Thyroid gland (tissue), 4 donors: ENCODE data around the gene ZSCAN1. TPM values are rescaled to one million over a fixed set of nuclear protein-coding genes. Genes with fewer than 3 reads are reported as not detected.
"Not testable (repeated sequence)": the region's sequence is repeated elsewhere in the genome, so short reads cannot be mapped to it uniquely, and the experiment has no call there.

ENCODE experiments used
- DNase-seq, 2 donors: peaks; one replicate each; pipeline ENCODE4 v3.0.0-alpha.2; 2019
- H3K27ac ChIP-seq, 3 donors: fragments of 200-600 bp; sonication (generic); 1 replicate in 2 of 3; 2 replicates in 1 of 3; pipeline ENCODE4 v1.5.1; 2016 to 2019; ENCODE audit warnings: mild to moderate bottlenecking in 1 of 3, moderate library complexity in 1 of 3
- H3K27me3 ChIP-seq: fragments of 200-600 bp; sonication (generic); one replicate; pipeline ENCODE4 v1.5.1; 2019
- H3K36me3 ChIP-seq, 2 donors: fragments of 200-600 bp; sonication (generic); one replicate each; pipeline ENCODE4 v1.5.1; 2016 to 2019
- H3K4me1 ChIP-seq, 2 donors: fragments of 200-600 bp; sonication (generic); one replicate each; pipeline ENCODE4 v1.5.1; 2017 to 2019
- H3K4me3 ChIP-seq, 3 donors: fragments of 200-600 bp; sonication (generic); replicated peaks in 1 of 3; 1 replicate in 2 of 3; 2 replicates in 1 of 3; pipeline ENCODE4 v1.5.1; 2016; ENCODE audit warnings: mild to moderate bottlenecking in 1 of 3
- H3K9me3 ChIP-seq: fragments of 200-600 bp; sonication (generic); one replicate; pipeline ENCODE4 v1.5.1; 2017
- POLR2A ChIP-seq, 2 donors: fragments of 450-650 bp; IDR thresholded peaks; one replicate each; pipeline ENCODE4 v1.6.1; 2017; ENCODE audit warnings: antibody characterized with exemption in 2 of 2, mild to moderate bottlenecking in 2 of 2, moderate library complexity in 1 of 2
- WGBS, 2 donors: methylation state at CpG; one replicate each; pipeline ENCODE4 v1.1.5; 2017; 5-methylcytosine and 5-hydroxymethylcytosine counted together
- intact Hi-C: fragments of 100-400 bp; cut with DNase I; formaldehyde crosslinking; loops from one replicate; pipeline ENCODE4 v1.15.1; 2023
- total RNA-seq, 4 donors: library from RNA; depleted of rRNA; stranded (reverse); fragments of >200 nt; gene quantifications; one replicate each; pipeline ENCODE4 v1.2.3, GENCODE V29; 2016
- TF ChIP-seq, protein P1 (sequence below), 6 experiments: fragments of 200-600 bp in 3 of 6; fragments of 450-650 bp in 3 of 6; sonication (generic) in 3 of 6; IDR thresholded peaks; one replicate each; pipeline ENCODE4 v1.5.1; 2016 to 2019; ENCODE audit warnings: antibody characterized with exemption in 6 of 6, mild to moderate bottlenecking in 2 of 6, inconsistent platforms in 1 of 6, moderate library complexity in 1 of 6

ZSCAN1 gene
- total RNA-seq, 4 donors from 2014 or later: 0.88 to 7.5 (median 3.4) TPM

DNA sequence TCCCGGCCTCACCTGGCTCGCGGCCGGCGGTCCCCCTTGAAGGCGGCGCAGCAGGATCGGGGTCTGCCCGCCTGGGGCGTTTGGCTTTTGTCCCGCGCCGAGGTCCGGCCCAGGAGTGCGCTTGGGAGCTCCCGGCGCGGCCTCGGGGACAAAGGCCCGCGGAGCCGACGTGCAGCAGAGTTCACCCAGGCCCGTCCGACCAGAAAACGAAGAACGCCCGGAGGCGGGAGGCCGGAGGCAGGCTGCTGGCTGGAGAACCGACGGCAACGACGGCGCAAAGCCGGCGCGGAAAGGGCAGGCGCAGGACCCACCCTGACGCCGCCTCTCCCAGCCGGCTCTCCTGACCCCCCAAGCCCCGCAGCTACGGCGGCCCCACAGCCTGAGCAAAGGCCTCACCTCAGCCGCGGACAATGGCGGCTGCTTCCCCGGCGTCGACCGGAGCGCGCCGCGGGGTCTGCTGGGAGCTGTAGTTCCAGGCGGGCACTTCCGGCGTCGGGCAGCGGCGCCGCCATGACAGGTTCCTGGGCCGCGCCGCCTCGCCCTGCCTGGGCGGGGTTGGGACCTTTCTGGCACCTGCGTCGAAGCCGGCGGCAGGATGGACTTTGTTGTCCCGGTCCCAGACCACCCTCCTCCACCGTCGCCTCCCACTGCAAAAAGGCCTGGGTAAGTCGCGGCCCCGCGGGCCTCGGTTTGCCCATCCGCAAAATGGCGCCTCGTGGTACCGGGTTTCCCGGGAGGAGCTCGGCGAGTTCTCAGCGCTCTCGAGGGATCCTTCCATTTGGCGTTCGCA, 31.2 kb upstream of the ZSCAN1 start, which contains the start of gene ZNF606:
Gene ZNF606, minus strand, starts transcription at position 437 of the 790 bp plus-strand sequence. CDS start 1,501 bp downstream, outside the sequence.
- intact Hi-C loops: no loop called here
- DNase-seq: peak; percentile 87 to 89
- H3K4me3 ChIP-seq: peak within 1 kb of the TSS; percentile 57 to 75 (median 68)
- H3K27ac ChIP-seq: peak within 1 kb of the TSS; percentile 83 to 86 (median 84)
- H3K9me3 ChIP-seq: no peaks in the 10 kb centered on the region
- peaks cover 20 to 26% of the 10 kb centered on the region in 2 donors for H3K4me1 ChIP-seq
- H3K27me3 ChIP-seq: no peaks in the 10 kb centered on the region
- H3K36me3 ChIP-seq: peaks cover 16 to 46% of the 10 kb centered on the region in 2 donors
- TF ChIP-seq POLR2A (IDR thresholded peaks at IDR 0.05): peak in 1 of 2 donors; percentile 89
- TF ChIP-seq, protein P1, sequence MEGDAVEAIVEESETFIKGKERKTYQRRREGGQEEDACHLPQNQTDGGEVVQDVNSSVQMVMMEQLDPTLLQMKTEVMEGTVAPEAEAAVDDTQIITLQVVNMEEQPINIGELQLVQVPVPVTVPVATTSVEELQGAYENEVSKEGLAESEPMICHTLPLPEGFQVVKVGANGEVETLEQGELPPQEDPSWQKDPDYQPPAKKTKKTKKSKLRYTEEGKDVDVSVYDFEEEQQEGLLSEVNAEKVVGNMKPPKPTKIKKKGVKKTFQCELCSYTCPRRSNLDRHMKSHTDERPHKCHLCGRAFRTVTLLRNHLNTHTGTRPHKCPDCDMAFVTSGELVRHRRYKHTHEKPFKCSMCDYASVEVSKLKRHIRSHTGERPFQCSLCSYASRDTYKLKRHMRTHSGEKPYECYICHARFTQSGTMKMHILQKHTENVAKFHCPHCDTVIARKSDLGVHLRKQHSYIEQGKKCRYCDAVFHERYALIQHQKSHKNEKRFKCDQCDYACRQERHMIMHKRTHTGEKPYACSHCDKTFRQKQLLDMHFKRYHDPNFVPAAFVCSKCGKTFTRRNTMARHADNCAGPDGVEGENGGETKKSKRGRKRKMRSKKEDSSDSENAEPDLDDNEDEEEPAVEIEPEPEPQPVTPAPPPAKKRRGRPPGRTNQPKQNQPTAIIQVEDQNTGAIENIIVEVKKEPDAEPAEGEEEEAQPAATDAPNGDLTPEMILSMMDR (IDR thresholded peaks at IDR 0.05): no peak
- 1% methylated on average over 19 to 29 of the region's 91 CpGs for WGBS, 2 donors

DNA sequence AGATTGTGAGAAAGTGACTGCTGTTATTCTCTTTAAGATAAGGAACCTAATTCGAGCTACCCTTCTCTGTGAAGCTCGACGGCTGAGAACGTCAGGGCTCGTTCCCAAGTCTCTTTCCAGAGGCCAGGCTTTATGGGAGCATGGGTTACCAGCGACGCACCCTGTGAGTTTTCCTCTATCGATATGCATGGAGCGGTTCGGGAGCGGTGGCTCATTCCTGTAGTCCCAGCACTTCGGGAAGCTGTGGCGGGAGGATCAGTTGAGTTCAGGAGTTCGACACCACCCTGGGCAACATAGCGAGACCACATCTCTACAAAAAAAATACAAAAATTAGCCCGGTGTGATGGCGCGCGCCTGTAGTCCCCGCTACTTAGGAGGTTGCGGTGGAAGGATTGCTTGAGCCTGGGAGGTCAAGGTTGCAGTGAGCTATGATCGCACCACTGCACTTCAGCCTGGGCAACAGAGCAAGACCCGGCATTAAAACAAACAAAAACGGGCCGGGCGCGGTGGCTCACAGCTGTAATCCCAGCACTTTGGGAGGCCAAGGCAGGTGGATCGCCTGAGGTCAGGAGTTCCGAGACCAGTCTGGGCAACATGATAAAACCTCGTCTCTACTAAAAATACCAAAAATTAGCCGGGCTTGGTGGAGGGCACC, 30.5 kb upstream of the ZSCAN1 start:
- no peaks in the 10 kb centered on the region for H3K9me3 ChIP-seq
- intact Hi-C loops: no loop called here
- H3K27me3 ChIP-seq: no peaks in the 10 kb centered on the region
- peak overlapping the region; percentile 57 to 75 (median 68) for H3K4me3 ChIP-seq
- no peak for TF ChIP-seq POLR2A (IDR thresholded peaks at IDR 0.05)
- TF ChIP-seq, protein P1 (IDR thresholded peaks at IDR 0.05): no peak
- H3K36me3 ChIP-seq: peaks cover 9 to 44% of the 10 kb centered on the region in 2 donors
- peak overlapping the region; percentile 83 to 86 (median 84) for H3K27ac ChIP-seq
- peak; percentile 44 to 70 for DNase-seq
- peaks cover 20 to 26% of the 10 kb centered on the region in 2 donors for H3K4me1 ChIP-seq
- 12 to 29% methylated on average over 17 to 24 of the region's 31 CpGs for WGBS, 2 donors

DNA sequence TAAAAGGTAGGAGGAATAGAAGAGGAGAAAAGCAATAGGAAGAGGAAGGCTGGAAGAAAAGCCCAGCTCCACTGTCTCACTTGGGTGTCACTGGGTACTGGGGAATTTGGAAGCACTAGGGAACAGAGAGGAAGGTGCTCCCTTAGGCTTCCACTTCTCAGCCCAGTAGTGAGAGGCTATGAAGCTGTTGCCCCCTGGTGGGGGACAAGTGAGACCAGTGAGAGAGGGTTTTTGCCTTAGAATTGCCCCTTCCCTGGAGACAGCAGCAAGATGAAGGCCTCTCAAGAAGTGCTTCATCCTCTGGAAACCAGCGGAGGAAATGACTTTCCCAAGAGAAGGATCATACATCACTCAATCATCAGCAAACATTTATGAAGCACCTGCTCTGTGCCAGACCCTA, 26.5 kb upstream of the ZSCAN1 start:
- peaks cover 0 to 23% of the 10 kb centered on the region in 2 donors for H3K36me3 ChIP-seq
- WGBS, 2 donors: 86 to 95% methylated on average over 1 of the region's 1 CpG
- H3K4me3 ChIP-seq: no peak overlapping the region
- TF ChIP-seq POLR2A (IDR thresholded peaks at IDR 0.05): no peak
- TF ChIP-seq, protein P1 (IDR thresholded peaks at IDR 0.05): no peak
- H3K27ac ChIP-seq: no peak overlapping the region
- peaks cover 11 to 25% of the 10 kb centered on the region in 2 donors for H3K4me1 ChIP-seq
- no peaks in the 10 kb centered on the region for H3K9me3 ChIP-seq
- H3K27me3 ChIP-seq: no peaks in the 10 kb centered on the region
- no peak for DNase-seq
- intact Hi-C loops: no loop called here

DNA sequence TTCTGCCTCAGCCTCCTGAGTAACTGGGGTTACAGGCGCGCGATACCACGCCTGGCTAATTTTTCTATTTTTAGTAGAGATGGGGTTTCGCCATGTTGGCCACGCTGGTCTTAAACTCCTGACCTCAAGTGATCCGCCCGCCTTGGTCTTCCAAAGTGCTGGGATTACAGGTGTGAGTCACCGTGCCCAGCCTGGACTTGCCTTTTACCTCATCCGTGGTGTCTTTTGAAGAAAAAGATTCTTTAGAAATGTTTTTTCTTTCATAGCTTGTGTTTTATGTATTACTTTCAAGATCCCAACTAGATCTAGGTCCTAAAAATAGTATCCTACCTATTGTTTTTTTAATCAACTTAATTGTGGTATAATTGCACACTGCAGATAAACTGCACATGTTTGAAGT, 24.9 kb upstream of the ZSCAN1 start:
- H3K27me3 ChIP-seq, H3K27ac ChIP-seq, H3K4me3 ChIP-seq, intact Hi-C loops, H3K9me3 ChIP-seq: not testable (repeated sequence)
- Histone ChIP-seq H3K4me1 (peaks cover 5 to 20% of the 10 kb centered on the region in 2 donors), H3K36me3 (peaks cover 0 to 23% of the 10 kb centered on the region in 2 donors)
- DNase-seq: peak; percentile 25 to 27
- WGBS, 2 donors: 33 to 46% methylated on average over 10 of the region's 10 CpGs

GRCh38 chr19:58009301-58009665, 24.5 kb upstream of the ZSCAN1 start:
- Histone ChIP-seq H3K9me3 (no peaks in the 10 kb centered on the region), H3K27ac (peak overlapping the region in 1 of 3 donors; percentile 65), H3K36me3 (peaks cover 0 to 23% of the 10 kb centered on the region in 2 donors), H3K4me3 (peak overlapping the region in 1 of 3 donors; percentile 32), H3K4me1 (peaks cover under 1 to 16% of the 10 kb centered on the region in 2 donors), H3K27me3 (no peaks in the 10 kb centered on the region)
- intact Hi-C loops: no loop called here
- DNase-seq: no peak
- WGBS, 2 donors: 0 to 2% methylated on average over 13 to 19 of the region's 21 CpGs
- TF ChIP-seq POLR2A (IDR thresholded peaks at IDR 0.05): no peak
- TF ChIP-seq, protein P1 (IDR thresholded peaks at IDR 0.05): no peak
